ENCODE data around the gene CRHR2.

CRHR2 gene

DNA sequence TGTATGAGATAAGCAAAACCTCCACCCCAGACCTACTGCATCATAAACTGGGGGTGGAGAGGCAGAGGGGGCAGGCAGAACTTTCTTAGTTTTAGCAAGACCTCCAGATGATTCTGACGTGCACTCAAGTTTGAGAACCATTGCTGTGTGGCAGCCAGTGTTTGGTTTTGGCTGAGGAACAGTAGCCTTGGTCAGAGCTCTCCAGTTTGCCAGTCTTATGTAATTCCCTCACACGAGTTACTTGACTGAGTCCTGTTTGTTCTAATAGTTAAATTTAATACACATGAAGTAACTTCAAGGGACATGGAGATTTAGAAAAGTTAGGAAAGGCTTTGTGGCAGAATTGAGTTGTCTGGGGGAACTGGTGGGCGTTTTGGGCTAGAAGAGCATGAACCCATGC, 49.0 kb downstream of the CRHR2 start:
- DNase-seq (ENCODE audit: extremely low read depth in 1 of 2, low read depth in 1 of 2), result no peak

DNA sequence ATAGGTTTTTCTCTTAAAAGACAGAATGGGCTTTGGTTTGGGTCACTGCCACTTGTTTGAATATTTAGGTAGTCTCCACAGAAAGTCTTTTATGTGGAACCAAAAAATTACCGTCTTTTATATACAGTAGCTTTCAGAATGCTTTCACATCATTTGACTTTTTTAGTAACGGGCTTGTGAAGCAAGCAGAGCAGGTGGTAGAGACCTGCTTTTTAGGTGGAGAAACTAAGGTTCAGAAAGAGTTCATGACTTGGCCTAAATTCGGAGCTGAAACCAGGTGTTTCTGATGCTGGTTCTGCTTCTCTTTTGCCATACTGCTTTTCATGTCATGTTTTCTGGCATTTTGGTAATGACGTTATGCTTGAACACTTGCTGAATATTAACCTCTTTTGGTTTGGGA, 51.3 kb downstream of the CRHR2 start:
- DNase-seq (ENCODE audit: extremely low read depth in 1 of 2, low read depth in 1 of 2), result no peak

DNA sequence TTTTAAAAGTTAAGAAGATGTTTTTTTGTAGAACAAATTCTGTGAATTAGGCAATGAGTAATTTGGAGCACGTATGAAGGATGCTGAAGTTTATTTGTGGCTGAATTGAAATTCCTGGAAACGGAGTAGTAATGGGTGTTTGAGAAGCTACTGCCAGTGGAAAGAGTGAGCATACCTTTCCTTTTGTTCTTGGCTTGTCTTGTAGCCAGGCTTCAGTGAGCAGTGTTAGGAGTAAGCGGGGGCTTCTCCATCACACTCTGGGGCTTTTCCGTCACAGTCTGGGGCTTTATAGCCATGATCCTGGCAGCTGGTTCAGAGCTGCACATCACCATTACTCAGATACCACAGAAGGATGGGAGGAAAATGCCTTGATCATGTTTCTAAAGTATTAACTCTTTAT, 55.2 kb downstream of the CRHR2 start:
- DNase-seq (ENCODE audit: extremely low read depth in 1 of 2, low read depth in 1 of 2), result no peak

DNA sequence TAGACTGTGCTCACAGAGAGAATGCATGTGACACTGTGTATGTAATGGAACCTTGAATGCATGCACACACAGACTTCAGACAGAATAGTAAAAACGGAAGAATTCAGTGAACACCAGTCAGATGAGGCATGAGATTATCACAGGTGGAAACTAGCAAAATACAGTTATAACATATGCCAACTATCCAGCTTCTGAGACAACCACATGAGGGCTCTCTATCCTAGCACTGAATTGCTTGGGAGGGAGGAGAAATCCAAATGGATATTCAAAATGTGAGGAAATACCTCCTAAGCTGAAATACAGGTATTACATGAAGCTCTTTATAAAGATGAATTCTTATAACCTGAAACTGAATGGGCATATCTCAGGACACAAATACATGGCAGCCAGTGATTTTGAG, 57.0 kb downstream of the CRHR2 start:
- no peak for DNase-seq (ENCODE audit: extremely low read depth in 1 of 2, low read depth in 1 of 2)

DNA sequence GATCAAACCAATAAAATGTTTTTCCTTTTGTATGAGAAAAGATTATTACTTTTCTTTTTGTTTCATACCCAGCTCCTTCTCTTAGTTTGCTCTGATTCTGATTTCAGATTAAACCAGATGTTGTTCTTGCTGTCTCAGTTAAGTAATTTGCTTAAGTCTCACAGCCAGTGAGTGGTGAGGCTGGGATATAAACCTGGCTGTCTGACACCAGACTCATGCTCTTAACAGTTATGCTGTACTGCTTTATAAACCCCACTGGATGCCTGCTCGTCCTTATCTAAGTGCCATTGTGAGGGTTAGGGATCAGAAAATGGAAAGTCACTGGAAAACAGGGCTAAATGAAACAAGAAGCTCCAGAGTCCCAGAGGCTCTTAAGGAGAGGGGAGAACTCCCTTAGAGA, 63.3 kb downstream of the CRHR2 start:
- no peak for DNase-seq (ENCODE audit: extremely low read depth in 1 of 2, low read depth in 1 of 2)

DNA sequence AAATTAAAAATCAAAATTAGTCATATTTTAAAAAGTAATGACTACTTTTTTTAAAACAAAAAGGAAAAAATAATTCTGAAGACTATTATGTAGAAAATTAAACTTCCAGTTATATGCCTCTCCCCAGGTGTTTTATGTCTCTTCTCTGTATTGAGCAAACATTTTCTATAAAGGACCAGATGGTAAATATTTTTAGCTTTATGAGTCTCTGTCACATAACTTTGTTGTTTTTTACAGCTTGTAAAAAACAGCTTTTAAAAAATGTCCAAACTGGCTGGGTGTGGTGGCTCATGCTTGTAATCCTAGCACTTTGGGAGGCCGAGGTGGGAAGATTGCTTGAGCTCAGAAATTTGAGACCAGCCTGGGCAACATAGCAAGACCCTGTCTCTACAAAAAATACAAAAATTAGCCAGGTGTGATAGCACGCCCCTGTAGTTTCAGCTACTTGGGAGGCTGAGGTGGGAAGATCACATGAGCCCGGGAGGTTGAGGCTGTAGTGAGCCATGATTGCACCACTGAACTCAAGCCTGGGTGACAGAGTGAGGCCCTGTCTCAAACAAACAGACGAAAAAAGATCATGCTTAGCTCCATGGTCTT, 64.1 kb downstream of the CRHR2 start:
- no peak for DNase-seq (ENCODE audit: extremely low read depth in 1 of 2, low read depth in 1 of 2)

DNA sequence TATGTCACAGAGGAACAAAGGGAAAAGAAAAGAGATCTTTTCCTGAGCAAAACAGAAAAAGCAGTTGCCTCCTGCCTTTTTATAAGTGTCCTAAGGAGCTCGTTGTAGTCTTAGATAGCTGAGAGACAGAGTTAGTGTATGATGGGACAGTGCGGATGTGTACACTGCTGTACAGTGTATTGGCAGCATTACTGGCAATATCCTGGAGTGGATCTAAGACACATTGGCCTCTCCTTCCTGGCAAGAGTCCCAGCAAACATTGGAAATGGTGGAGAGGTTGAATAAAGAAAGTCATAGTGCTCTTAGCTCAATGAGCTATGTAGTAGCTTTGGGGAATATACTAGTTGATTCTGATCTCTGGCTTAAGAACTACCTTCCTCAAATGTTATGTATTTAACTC, 64.9 kb downstream of the CRHR2 start:
- no peak for DNase-seq (ENCODE audit: extremely low read depth in 1 of 2, low read depth in 1 of 2)

DNA sequence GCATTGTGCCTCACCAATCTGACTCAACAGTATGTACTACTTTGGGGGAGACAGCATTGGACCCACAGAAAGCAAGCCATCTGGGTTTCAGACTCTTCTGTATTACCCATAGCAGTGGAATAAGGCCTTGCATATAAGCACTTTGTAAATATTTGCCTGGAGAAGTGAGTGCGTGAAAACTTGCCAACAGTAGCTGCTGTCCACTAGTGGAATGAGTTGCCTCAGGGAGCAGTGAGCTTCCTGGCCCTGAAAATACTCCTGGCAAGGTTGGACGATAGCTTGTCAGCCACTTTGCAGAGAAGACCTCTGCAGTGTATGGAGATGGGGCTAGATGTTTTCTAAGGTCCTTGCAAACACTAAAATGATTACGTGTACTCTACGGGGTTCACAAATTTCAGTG, 65.9 kb downstream of the CRHR2 start:
- DNase-seq (ENCODE audit: extremely low read depth in 1 of 2, low read depth in 1 of 2), result no peak

DNA sequence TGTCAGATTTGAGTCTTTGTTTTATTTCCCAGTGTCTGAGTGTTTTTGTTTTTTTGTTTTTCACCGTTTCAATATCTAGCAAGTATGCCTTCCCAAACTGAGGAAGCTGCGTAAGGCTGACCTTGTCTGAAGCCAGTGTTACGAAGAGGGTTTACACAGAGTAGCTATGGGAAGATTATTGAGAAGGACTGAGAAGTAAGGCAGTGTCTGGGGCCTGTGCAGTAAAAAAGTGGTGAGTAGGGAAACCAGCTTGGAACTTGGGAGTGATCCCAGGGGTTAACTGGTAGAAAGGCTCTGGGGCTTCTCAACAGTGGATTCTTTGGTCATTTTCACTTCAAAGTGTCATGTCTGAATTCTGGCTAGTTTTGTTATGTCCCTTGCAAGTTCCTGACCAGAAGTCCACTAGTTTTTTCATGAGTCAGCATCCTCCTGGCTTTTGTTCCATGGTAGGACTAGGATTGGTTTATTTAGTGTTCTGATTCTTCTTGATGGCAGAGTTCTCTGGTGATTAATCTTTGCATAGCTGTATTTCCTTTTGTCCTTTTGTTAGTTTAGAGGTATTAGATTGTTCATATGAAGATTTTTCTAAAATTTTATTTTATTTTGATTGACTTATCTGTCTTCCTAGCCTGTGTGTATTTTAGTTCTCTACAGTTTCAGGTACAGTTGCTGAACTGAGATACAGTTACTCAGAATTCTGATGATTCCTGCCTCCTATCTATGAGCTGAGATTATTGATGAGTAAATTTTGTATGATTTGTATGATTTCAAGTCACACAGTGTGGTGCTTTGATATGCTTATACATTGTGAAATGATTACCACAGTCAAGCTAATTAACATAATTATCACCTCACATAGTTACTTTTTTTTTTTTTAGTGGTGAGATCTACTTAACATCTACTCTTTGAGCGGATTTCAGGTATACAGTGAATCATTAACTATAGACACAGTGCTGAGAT, 68.6 kb downstream of the CRHR2 start:
- no peak for DNase-seq (ENCODE audit: extremely low read depth in 1 of 2, low read depth in 1 of 2)

DNA sequence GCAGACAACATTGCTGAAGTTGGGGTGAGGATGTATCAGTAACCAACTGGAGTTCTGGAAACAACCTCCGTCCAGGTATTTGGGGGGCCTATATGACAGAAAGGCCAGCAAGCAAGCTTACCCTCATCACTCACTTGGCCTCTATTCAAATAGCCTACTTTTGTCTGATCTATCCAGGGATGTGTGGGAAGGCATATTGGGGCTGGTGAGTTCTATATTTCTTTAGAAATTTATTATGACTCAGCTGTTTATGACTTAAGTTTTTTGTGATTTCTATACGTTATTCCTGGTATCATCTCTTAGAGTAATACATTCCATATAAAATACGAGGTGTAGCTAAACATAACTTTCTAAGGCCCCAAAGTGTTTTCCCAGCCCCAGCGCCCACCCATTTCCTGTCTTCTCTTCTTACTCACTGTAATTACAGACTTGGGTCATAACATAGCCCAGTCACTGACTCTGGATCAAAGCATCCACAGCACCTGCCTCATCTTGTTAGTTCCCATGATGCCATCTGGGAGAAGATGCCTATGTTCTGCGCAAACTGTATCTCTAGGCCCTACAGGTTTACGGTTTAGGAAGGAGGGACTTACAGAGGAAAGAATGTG, 69.5 kb downstream of the CRHR2 start:
- no peak for DNase-seq (ENCODE audit: extremely low read depth in 1 of 2, low read depth in 1 of 2)

DNA sequence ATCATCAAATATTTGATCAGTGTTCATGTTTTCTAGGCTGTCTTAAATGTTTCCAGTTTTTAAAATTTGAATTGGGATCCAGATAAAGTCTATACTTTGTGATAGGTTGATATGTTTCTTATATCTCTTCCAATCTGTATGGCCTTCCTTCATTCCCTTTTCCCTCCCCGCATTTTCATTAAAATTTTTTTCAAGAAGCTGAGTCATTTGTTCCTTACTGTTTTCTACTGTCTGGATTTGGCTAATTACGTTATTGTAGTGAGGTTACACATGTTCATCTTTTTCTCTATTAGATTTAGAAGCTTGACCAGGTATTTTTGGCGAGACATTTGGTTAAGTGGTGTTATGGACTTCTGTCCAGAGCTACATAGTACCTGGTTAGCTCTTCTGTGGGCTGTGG, 76.4 kb downstream of the CRHR2 start:
- DNase-seq (ENCODE audit: extremely low read depth in 1 of 2, low read depth in 1 of 2), result no peak

DNA sequence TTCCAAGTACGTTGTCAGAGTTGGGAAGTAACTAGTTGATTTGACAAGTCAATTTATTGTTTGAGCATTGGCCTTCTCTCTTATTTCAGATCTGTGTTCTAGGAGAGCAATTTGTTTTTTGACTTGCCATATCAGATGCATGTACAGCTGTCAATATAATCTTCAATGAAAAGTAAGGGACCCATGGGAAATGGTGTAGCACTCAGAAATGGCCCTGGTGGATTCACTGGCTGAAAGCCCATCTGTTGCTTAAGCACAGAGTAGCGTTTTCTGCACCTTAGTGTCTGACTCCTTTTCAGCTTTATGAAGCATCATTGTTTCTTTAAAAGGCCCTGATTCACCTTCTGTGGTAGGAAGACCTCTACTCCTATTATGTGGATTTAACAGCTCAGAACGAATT, 77.4 kb downstream of the CRHR2 start:
- no peak for DNase-seq (ENCODE audit: extremely low read depth in 1 of 2, low read depth in 1 of 2)

Data from activated CD8-positive, alpha-beta memory T cell treated with anti-CD3 and anti-CD28 coated beads for 1 hour (primary cell).